Gastrocnemius medialis (tissue), 4 donors: ENCODE results near the gene ZBTB7C.

Source experiments
- CTCF ChIP-seq, 5 experiments: fragments of 450-650 bp in 3 of 5; fragments of 200-600 bp in 2 of 5; sonication (generic) in 2 of 5; IDR thresholded peaks in 4 of 5; conservative IDR thresholded peaks in 1 of 5; 1 replicate in 4 of 5; 2 replicates in 1 of 5; pipeline ENCODE4 v1.5.1; 2016 to 2019; ENCODE audit warnings: antibody characterized with exemption in 5 of 5, mild to moderate bottlenecking in 3 of 5, moderate library complexity in 3 of 5
- POLR2A ChIP-seq, 2 donors: fragments of 450-650 bp; IDR thresholded peaks; one replicate each; pipeline ENCODE4 v1.6.1; 2017; ENCODE audit warnings: antibody characterized with exemption in 2 of 2, mild to moderate bottlenecking in 2 of 2, moderate library complexity in 2 of 2

- no peak for TF ChIP-seq POLR2A (IDR thresholded peaks at IDR 0.05)
- TF ChIP-seq CTCF (IDR thresholded peaks at IDR 0.05 in 4 of 5, conservative IDR thresholded peaks at IDR 0.05 in 1 of 5) = no peak
Observed at GRCh38 chr18:48252525-48252924, 156.7 kb downstream of the ZBTB7C start.
